Lung (tissue), 12 donors: ENCODE data around the gene SPINT1. TPM values are rescaled to one million over a fixed set of nuclear protein-coding genes. Genes with fewer than 3 reads are reported as not detected.

Experiments
- ATAC-seq: fragments of 200-7000 bp; cut with Tn5 transposase; one replicate; pipeline ENCODE4 v1.9.1; 2020; ENCODE audit warnings: moderate number of reproducible peaks; ENCODE audit not compliant: insufficient read depth, low FRiP score
- DNase-seq, 3 donors: peaks; one replicate each; pipeline ENCODE4 v3.0.0-alpha.2; 2013 to 2017
- H3K27ac ChIP-seq, 2 donors: one replicate each; pipeline ENCODE4 v1.5.1; 2013; ENCODE audit warnings: mild to moderate bottlenecking in 2 of 2, moderate library complexity in 2 of 2, control low read depth in 1 of 2, inconsistent platforms in 1 of 2, low read depth in 1 of 2, low read length in 1 of 2
- H3K27me3 ChIP-seq, 3 donors: one replicate each; pipeline ENCODE4 v1.5.1; 2013; ENCODE audit warnings: low read length in 2 of 3; ENCODE audit not compliant: control insufficient read depth in 3 of 3, insufficient read depth in 3 of 3
- H3K36me3 ChIP-seq, 4 donors: one replicate each; pipeline ENCODE4 v1.5.1; 2013; ENCODE audit warnings: low read length in 4 of 4, mild to moderate bottlenecking in 1 of 4, moderate library complexity in 1 of 4; ENCODE audit not compliant: control insufficient read depth in 4 of 4, insufficient read depth in 4 of 4
- H3K4me1 ChIP-seq, 5 donors: one replicate each; pipeline ENCODE4 v1.5.1; 2013; ENCODE audit warnings: low read length in 5 of 5, mild to moderate bottlenecking in 2 of 5, moderate library complexity in 1 of 5; ENCODE audit not compliant: control insufficient read depth in 5 of 5, insufficient read depth in 5 of 5
- H3K4me3 ChIP-seq: one replicate; pipeline ENCODE4 v1.5.1; 2013; ENCODE audit warnings: mild to moderate bottlenecking, control low read depth, moderate library complexity
- H3K9ac ChIP-seq, 2 donors: one replicate each; pipeline ENCODE4 v1.5.1; 2013; ENCODE audit warnings: low read length in 2 of 2, control low read depth in 1 of 2; ENCODE audit not compliant: insufficient read depth in 1 of 2
- H3K9me3 ChIP-seq, 4 donors: one replicate each; pipeline ENCODE4 v1.5.1; 2013; ENCODE audit warnings: low read length in 3 of 4, mild to moderate bottlenecking in 1 of 4, moderate library complexity in 1 of 4; ENCODE audit not compliant: control insufficient read depth in 4 of 4, insufficient read depth in 3 of 4
- CTCF ChIP-seq: IDR thresholded peaks from 2 replicates; pipeline ENCODE4 v1.5.1; 2012; ENCODE audit warnings: mild to moderate bottlenecking; ENCODE audit errors: control extremely low read depth, extremely low read depth
- WGBS, 2 donors: extraction: QIAGEN DNeasy Blood & Tissue Kit; methylation state at CpG; one replicate each; pipeline ENCODE4 v1.1.7; 2013; 5-methylcytosine and 5-hydroxymethylcytosine counted together
- polyA plus RNA-seq, 2 donors: library from polyadenylated mRNA; stranded (reverse); fragments of 200-250 nt; gene quantifications; one replicate each; pipeline ENCODE4 v1.2.1, GENCODE V29; 2013
- total RNA-seq, 2 donors: library from RNA; depleted of rRNA in 1 of 2; stranded (reverse); fragments of >200 nt in 1 of 2; gene quantifications; one replicate each; pipeline ENCODE4 v1.2.1, GENCODE V29; 2014 to 2021
- donor health status: control.
- donor health status: control.
- donor health status: Bipolar disorder and iron deficiency.
- donor health status: healthy.
- donor health status: DM: yes; HTN: yes; CAD: no.

The SPINT1 gene
- total and polyA plus RNA-seq, 4 donors, result 47.1 to 136 (median 99.9) TPM

DNA sequence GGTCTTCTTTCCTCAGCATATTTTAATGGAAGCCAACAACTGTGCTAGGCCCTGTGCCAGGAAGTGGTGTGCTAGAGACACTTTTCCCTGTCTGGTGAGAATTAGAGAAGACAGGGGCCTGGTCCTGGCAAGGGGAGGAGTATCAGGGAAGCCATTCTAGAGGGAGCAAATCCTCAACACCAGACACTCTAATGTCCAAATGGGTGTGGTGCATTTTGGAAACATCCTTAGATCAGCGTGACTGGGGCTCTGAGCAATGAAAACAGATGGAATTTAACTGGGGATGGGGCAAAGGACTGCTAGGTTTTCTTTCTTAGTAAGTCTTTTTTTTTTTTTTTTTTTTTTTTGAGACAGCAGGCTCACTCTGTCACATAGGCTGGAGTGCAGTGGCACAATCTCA is 42.7 kb downstream of the SPINT1 start:
- Histone ChIP-seq H3K4me3 (no peak overlapping the region), H3K9ac (no peak overlapping the region), H3K27ac (no peak overlapping the region), H3K36me3 (no peaks in the 10 kb centered on the region), H3K9me3 (peaks cover 0 to 3% (median 0%) of the 10 kb centered on the region in 4 donors), H3K4me1 (no peaks in the 10 kb centered on the region), H3K27me3 (no peaks in the 10 kb centered on the region)
- no peak for TF ChIP-seq CTCF
- WGBS, 2 donors, result 68 to 80% methylated on average over 1 of the region's 1 CpG
- ATAC-seq (no peak), DNase-seq (no peak)

GRCh38 chr15:40889112-40889511 is 45.3 kb downstream of the SPINT1 start:
- DNase-seq, result no peak
- no peak for ATAC-seq
- Histone ChIP-seq H3K4me1 (peaks cover 0 to 6% (median 0%) of the 10 kb centered on the region in 5 donors), H3K4me3 (no peak overlapping the region), H3K36me3 (no peaks in the 10 kb centered on the region), H3K27ac (no peak overlapping the region), H3K27me3 (no peaks in the 10 kb centered on the region), H3K9me3 (no peaks in the 10 kb centered on the region), H3K9ac (no peak overlapping the region)
- TF ChIP-seq CTCF, result no peak

DNA sequence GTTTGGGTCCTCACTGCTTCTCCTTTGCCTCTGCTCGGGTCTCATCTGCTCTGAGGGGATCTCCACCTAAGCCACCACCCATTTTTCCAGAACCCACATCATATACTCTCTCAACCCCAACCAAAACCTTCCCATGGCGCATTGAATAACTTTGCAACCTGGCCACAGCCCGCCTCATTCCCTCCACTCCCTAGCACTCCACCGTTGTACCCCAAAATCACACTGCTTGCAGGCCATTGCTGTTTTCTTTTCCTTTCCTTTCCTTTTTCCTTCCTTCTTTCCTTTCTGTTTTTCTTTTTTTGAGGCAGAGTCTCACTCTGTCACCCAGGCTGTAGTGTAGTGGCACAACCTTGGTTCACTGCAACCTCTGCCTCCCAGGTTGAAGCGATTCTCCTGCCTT is 47.3 kb downstream of the SPINT1 start:
- 88 to 91% methylated on average over 5 of the region's 5 CpGs for WGBS, 2 donors
- H3K36me3 ChIP-seq, result peaks cover 0 to 5% (median 3%) of the 10 kb centered on the region in 4 donors
- ATAC-seq (no peak), DNase-seq (no peak)
- TF ChIP-seq CTCF, result no peak
- H3K4me3 ChIP-seq, result no peak overlapping the region
- no peaks in the 10 kb centered on the region for H3K27me3 ChIP-seq
- no peaks in the 10 kb centered on the region for H3K9me3 ChIP-seq
- H3K27ac ChIP-seq, result no peak overlapping the region
- H3K4me1 ChIP-seq, result peaks cover 0 to 17% (median 6%) of the 10 kb centered on the region in 5 donors
- no peak overlapping the region for H3K9ac ChIP-seq

GRCh38 chr15:40891810-40892446 is 48.1 kb downstream of the SPINT1 start:
- H3K9ac ChIP-seq, result peak overlapping the region in 1 of 2 donors; percentile 64
- WGBS, 2 donors, result 13 to 14% methylated on average over 4 of the region's 4 CpGs

More at GRCh38 chr15:40891810-40892446, 48.1 kb downstream of the SPINT1 start:
- Histone ChIP-seq H3K4me1 (peaks cover 0 to 17% (median 6%) of the 10 kb centered on the region in 5 donors), H3K4me3 (no peak overlapping the region), H3K36me3 (peaks cover 0 to 8% (median 3%) of the 10 kb centered on the region in 4 donors), H3K27me3 (no peaks in the 10 kb centered on the region), H3K27ac (no peak overlapping the region), H3K9me3 (no peaks in the 10 kb centered on the region)
- TF ChIP-seq CTCF, result peak; percentile 62
- peak; percentile 40 to 64 (median 53) for DNase-seq
- no peak for ATAC-seq
